ENCODE data around the gene ACACB. TPM values are rescaled to one million over a fixed set of nuclear protein-coding genes. Genes with fewer than 3 reads are reported as not detected.

ACACB gene
- total and polyA plus RNA-seq, 2 experiments from 2014 or later, result 6.2 to 15.4 TPM

GRCh38 chr12:109230193-109230592 is 113.8 kb downstream of the ACACB start:
- H3K4me3 ChIP-seq, result no peak overlapping the region
- H3K27me3 ChIP-seq (ENCODE audit: insufficient read depth), result no peaks in the 10 kb centered on the region
- Mint-ChIP-seq H3K4me3 (no peak overlapping the region), H3K4me1 (peaks cover 2% of the 10 kb centered on the region; the same call in 1 of the 3 replicates), H3K27ac (no peak overlapping the region), H3K36me3 (ENCODE audit: low read depth) (no peaks in the 10 kb centered on the region; the same call in 2 of the 3 replicates), H3K27me3 (ENCODE audit: insufficient read depth, low read depth, poor library complexity) (peaks cover 4% of the 10 kb centered on the region), H3K9me3 (no peaks in the 10 kb centered on the region)
- ATAC-seq (no peak), DNase-seq (ENCODE audit: low spot score) (no peak)
- no peaks in the 10 kb centered on the region for H3K4me1 ChIP-seq (ENCODE audit: insufficient read depth)
- H3K27ac ChIP-seq (ENCODE audit: low read depth), result no peak overlapping the region
- H2AFZ ChIP-seq, result no peak overlapping the region
- H3K9me2 ChIP-seq (ENCODE audit: insufficient read depth), result no peaks in the 10 kb centered on the region
- TF ChIP-seq POLR2AphosphoS5 (IDR thresholded peaks at IDR 0.05; ENCODE audit: low read depth) (no peak), CREB1 (CRISPR knock-in tag; IDR thresholded peaks at IDR 0.05; ENCODE audit: low read depth) (no peak), JUNB (IDR thresholded peaks at IDR 0.05; ENCODE audit: unreplicated experiment) (no peak), EZH2phosphoT487 (IDR thresholded peaks at IDR 0.05; ENCODE audit: unreplicated experiment) (no peak), STAT1 (IDR thresholded peaks at IDR 0.05; ENCODE audit: unreplicated experiment) (no peak), ZNF331 (CRISPR knock-in tag; IDR thresholded peaks at IDR 0.05; ENCODE audit: low read depth) (no peak), ZNF462 (CRISPR knock-in tag; IDR thresholded peaks at IDR 0.05) (no peak), CTCF (conservative IDR thresholded peaks at IDR 0.05; ENCODE audit: low read depth in 2 of 2) (no peak), REST (IDR thresholded peaks at IDR 0.05; ENCODE audit: unreplicated experiment) (no peak), EZH2 (IDR thresholded peaks at IDR 0.05; ENCODE audit: low read depth, unreplicated experiment) (no peak), ETS1 (IDR thresholded peaks at IDR 0.05) (no peak), ZNF114 (CRISPR knock-in tag; IDR thresholded peaks at IDR 0.05) (no peak), NANOG (IDR thresholded peaks at IDR 0.05; ENCODE audit: borderline replicate concordance) (no peak)
- H3K4me2 ChIP-seq, result no peak overlapping the region
- no peaks in the 10 kb centered on the region for H3F3A ChIP-seq (replicated peaks; ENCODE audit: low read depth)
- no peaks in the 10 kb centered on the region; the same call in 1 of the 2 replicates for H4K20me1 ChIP-seq (replicated peaks; ENCODE audit: insufficient read depth)
- H3K79me2 ChIP-seq (replicated peaks; ENCODE audit: insufficient read depth), result no peaks in the 10 kb centered on the region
- H3K36me3 ChIP-seq (ENCODE audit: insufficient read depth), result peaks cover 4% of the 10 kb centered on the region; the same call in 1 of the 2 replicates

All from GM23338 (cell line).